HG03196 (cell line): ENCODE results near the gene PCDH9.
"Not testable (repeated sequence)": the region's sequence is repeated elsewhere in the genome, so short reads cannot be mapped to it uniquely, and the experiment has no call there.

ENCODE experiments used
- ATAC-seq: cut with Tn5 transposase; IDR thresholded peaks from one replicate; pipeline ENCODE4 v1.9.1; 2021; ENCODE audit not compliant: unreplicated experiment

PCDH9 gene

GRCh38 chr13:66323745-66324347 lies 906.3 kb downstream of the PCDH9 start:
- ATAC-seq, result no peak

GRCh38 chr13:66322936-66323335 lies 907.2 kb downstream of the PCDH9 start:
- ATAC-seq, result no peak

GRCh38 chr13:66322193-66322740 lies 907.9 kb downstream of the PCDH9 start:
- no peak for ATAC-seq

- ATAC-seq, result no peak
Measured at GRCh38 chr13:66314911-66315310, 915.2 kb downstream of the PCDH9 start.

GRCh38 chr13:66313413-66313812 lies 916.7 kb downstream of the PCDH9 start:
- no peak for ATAC-seq

GRCh38 chr13:66312312-66313087 lies 917.6 kb downstream of the PCDH9 start:
- no peak for ATAC-seq

- ATAC-seq, result no peak
Measured at GRCh38 chr13:66305961-66306617, 924.0 kb downstream of the PCDH9 start.

GRCh38 chr13:66301482-66301881 lies 928.7 kb downstream of the PCDH9 start:
- no peak for ATAC-seq

GRCh38 chr13:66301006-66301405 lies 929.1 kb downstream of the PCDH9 start:
- ATAC-seq, result no peak

- no peak for ATAC-seq
Measured at GRCh38 chr13:66296875-66297274, 933.3 kb downstream of the PCDH9 start.

GRCh38 chr13:66296328-66296727 lies 933.8 kb downstream of the PCDH9 start:
- no peak for ATAC-seq

GRCh38 chr13:66286806-66287205 lies 943.3 kb downstream of the PCDH9 start:
- not testable (repeated sequence) for ATAC-seq

GRCh38 chr13:66275416-66275815 lies 954.7 kb downstream of the PCDH9 start:
- no peak for ATAC-seq

GRCh38 chr13:66273011-66273410 lies 957.1 kb downstream of the PCDH9 start:
- no peak for ATAC-seq

- no peak for ATAC-seq
Measured at GRCh38 chr13:66266761-66267160, 963.4 kb downstream of the PCDH9 start.

GRCh38 chr13:66266348-66266747 lies 963.8 kb downstream of the PCDH9 start:
- no peak for ATAC-seq

- ATAC-seq, result no peak
Measured at GRCh38 chr13:66265371-66265770, 964.8 kb downstream of the PCDH9 start.

GRCh38 chr13:66264971-66265370 lies 965.2 kb downstream of the PCDH9 start:
- no peak for ATAC-seq

- ATAC-seq, result no peak
Measured at GRCh38 chr13:66262330-66262729, 967.8 kb downstream of the PCDH9 start.

GRCh38 chr13:66259426-66259825 lies 970.7 kb downstream of the PCDH9 start:
- ATAC-seq, result not testable (repeated sequence)
